Activated CD8-positive, alpha-beta T cell treated with anti-CD3 and anti-CD28 coated beads for 36 hours (primary cell): ENCODE measurements around the gene LRRC34. TPM values are rescaled to one million over a fixed set of nuclear protein-coding genes. Genes with fewer than 3 reads are reported as not detected.

ENCODE experiments used
- ATAC-seq: fragments of 200-7000 bp; cut with Tn5 transposase; one replicate; pipeline ENCODE4 v1.10.0; 2021; ENCODE audit warnings: mild to moderate bottlenecking, moderate library complexity
- CTCF ChIA-PET: fragments of 350-600 bp; sonication (Branson Sonifier 250); formaldehyde crosslinking; loops from one replicate; lab custom pipeline; 2021; ENCODE audit warnings: antibody characterized with exemption; lab: Charles Lee
- POLR2A ChIA-PET: fragments of 350-600 bp; sonication (Branson Sonifier 250); formaldehyde crosslinking; loops from one replicate; lab custom pipeline; 2021; ENCODE audit warnings: antibody characterized with exemption; lab: Charles Lee
- DNase-seq: peaks from one replicate; pipeline ENCODE4 v3.0.0-alpha.2; 2020
- H3K27ac Mint-ChIP-seq: one replicate; pipeline ENCODE4 v1.8.0; 2021; ENCODE audit warnings: mild to moderate bottlenecking, mixed read lengths
- H3K27me3 Mint-ChIP-seq: one replicate; pipeline ENCODE4 v1.8.0; 2021; ENCODE audit warnings: mixed read lengths
- H3K36me3 Mint-ChIP-seq: one replicate; pipeline ENCODE4 v1.8.0; 2021; ENCODE audit warnings: low read depth, mixed read lengths
- H3K4me1 Mint-ChIP-seq: one replicate; pipeline ENCODE4 v1.8.0; 2021; ENCODE audit warnings: low read depth, mixed read lengths
- H3K4me3 Mint-ChIP-seq: one replicate; pipeline ENCODE4 v1.8.0; 2021; ENCODE audit warnings: mild to moderate bottlenecking, moderate library complexity, mixed read lengths
- H3K9me3 Mint-ChIP-seq: one replicate; pipeline ENCODE4 v1.8.0; 2021; ENCODE audit warnings: mixed read lengths
- intact Hi-C: fragments of 100-400 bp; cut with micrococcal nuclease; formaldehyde crosslinking; loops from one replicate; pipeline ENCODE4 v1.10.0; 2022
- total RNA-seq, 2 experiments: library from RNA; stranded (reverse); gene quantifications; one replicate each; pipeline ENCODE4 v1.2.3, GENCODE V29; 2021
- TF ChIP-seq, protein P1 (sequence below): fragments of 200-600 bp; IDR thresholded peaks from one replicate; pipeline ENCODE4 v1.8.0; 2022; ENCODE audit warnings: antibody characterized with exemption, mild to moderate bottlenecking

Gene LRRC34
- total RNA-seq, 2 experiments from 2014 or later = 6.6 to 6.8 TPM

- CTCF ChIA-PET = interaction anchor here (0.6 to 3.3 kb wide), 6 partner anchors 9 to 898 kb away, joined by 3 to 20 read pairs (median 5); partner anchors contain the start of genes LRRC34 and LRRIQ4
- Mint-ChIP-seq H3K4me3 (peak overlapping the region; percentile 94), H3K9me3 (no peaks in the 10 kb centered on the region), H3K36me3 (peaks cover 34% of the 10 kb centered on the region), H3K27ac (peak overlapping the region; percentile 99), H3K4me1 (peaks cover 27% of the 10 kb centered on the region), H3K27me3 (no peaks in the 10 kb centered on the region)
- POLR2A ChIA-PET = interaction anchor here (1.0 to 3.3 kb wide), 10 partner anchors 9 to 409 kb away, joined by 3 to 34 read pairs (median 5); partner anchors contain the start of genes LRRC34, LRRIQ4, PHC3 and SEC62
- ATAC-seq (peak; percentile 27), DNase-seq (no peak)
- TF ChIP-seq, protein P1, sequence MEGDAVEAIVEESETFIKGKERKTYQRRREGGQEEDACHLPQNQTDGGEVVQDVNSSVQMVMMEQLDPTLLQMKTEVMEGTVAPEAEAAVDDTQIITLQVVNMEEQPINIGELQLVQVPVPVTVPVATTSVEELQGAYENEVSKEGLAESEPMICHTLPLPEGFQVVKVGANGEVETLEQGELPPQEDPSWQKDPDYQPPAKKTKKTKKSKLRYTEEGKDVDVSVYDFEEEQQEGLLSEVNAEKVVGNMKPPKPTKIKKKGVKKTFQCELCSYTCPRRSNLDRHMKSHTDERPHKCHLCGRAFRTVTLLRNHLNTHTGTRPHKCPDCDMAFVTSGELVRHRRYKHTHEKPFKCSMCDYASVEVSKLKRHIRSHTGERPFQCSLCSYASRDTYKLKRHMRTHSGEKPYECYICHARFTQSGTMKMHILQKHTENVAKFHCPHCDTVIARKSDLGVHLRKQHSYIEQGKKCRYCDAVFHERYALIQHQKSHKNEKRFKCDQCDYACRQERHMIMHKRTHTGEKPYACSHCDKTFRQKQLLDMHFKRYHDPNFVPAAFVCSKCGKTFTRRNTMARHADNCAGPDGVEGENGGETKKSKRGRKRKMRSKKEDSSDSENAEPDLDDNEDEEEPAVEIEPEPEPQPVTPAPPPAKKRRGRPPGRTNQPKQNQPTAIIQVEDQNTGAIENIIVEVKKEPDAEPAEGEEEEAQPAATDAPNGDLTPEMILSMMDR = no peak
- intact Hi-C loops = loop anchor here (1.0 to 2.0 kb wide), 2 partner anchors 9 to 40 kb away; partner anchors contain the start of genes LRRC34 and LRRIQ4
These were observed 40.3 kb downstream of the LRRC34 start for GRCh38 chr3:169772305-169772896.

DNA sequence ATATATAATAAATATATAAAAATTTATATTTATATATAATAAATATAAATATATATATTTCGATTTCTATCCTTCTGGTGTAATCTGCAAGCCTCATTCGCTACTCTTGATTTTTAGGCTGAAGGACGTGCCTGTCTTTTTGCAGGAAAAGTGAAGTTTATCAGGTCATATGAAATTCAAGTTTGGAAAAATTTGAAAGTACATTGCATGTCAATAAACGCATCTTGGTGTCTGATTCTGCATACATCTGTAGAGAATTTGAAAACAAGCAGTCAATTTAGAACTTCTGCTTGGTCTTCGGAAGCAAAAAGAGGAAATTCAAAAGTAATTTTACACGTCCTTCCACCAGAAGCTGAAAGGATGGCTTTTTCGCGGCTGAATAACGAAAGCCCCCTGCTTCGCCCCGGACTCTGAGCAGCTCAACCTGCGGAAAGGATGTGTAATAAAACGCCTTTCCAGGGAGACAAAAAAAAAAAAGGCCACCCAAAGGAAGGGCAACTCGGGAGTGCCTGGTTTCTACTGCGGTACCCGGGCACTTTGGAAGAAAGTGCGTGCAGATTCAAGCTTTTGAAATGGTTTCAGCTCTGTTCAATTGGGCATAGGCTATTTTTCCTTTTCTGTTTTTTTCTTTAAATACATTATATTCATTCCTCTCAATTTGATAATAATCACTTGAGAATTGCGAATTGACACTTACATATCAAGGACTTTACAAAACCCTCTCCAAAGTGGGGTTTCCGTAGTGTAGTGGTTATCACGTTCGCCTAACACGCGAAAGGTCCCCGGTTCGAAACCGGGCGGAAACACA lies 41.0 kb downstream of the LRRC34 start:
- H3K27ac Mint-ChIP-seq = peak overlapping the region; percentile 99
- DNase-seq (peak; percentile 70), ATAC-seq (peak; percentile 13)
- H3K9me3 Mint-ChIP-seq = no peaks in the 10 kb centered on the region
- TF ChIP-seq, protein P1 = no peak
- ChIA-PET CTCF (interaction anchor here (2.3 to 3.3 kb wide), 3 partner anchors 8 to 40 kb away, joined by 7 to 20 read pairs (median 17); partner anchors contain the start of genes LRRC34 and LRRIQ4), POLR2A (interaction anchor here (1.3 to 3.3 kb wide), 6 partner anchors 8 to 410 kb away, joined by 5 to 34 read pairs (median 14); partner anchors contain the start of genes LRRC34, LRRIQ4, PHC3 and SEC62)
- H3K36me3 Mint-ChIP-seq = peaks cover 28% of the 10 kb centered on the region
- peak overlapping the region; percentile 94 for H3K4me3 Mint-ChIP-seq
- intact Hi-C loops = loop anchor here (1.0 to 2.0 kb wide), 2 partner anchors 8 to 41 kb away; partner anchors contain the start of genes LRRC34 and LRRIQ4
- no peaks in the 10 kb centered on the region for H3K27me3 Mint-ChIP-seq
- H3K4me1 Mint-ChIP-seq = peaks cover 23% of the 10 kb centered on the region

DNA sequence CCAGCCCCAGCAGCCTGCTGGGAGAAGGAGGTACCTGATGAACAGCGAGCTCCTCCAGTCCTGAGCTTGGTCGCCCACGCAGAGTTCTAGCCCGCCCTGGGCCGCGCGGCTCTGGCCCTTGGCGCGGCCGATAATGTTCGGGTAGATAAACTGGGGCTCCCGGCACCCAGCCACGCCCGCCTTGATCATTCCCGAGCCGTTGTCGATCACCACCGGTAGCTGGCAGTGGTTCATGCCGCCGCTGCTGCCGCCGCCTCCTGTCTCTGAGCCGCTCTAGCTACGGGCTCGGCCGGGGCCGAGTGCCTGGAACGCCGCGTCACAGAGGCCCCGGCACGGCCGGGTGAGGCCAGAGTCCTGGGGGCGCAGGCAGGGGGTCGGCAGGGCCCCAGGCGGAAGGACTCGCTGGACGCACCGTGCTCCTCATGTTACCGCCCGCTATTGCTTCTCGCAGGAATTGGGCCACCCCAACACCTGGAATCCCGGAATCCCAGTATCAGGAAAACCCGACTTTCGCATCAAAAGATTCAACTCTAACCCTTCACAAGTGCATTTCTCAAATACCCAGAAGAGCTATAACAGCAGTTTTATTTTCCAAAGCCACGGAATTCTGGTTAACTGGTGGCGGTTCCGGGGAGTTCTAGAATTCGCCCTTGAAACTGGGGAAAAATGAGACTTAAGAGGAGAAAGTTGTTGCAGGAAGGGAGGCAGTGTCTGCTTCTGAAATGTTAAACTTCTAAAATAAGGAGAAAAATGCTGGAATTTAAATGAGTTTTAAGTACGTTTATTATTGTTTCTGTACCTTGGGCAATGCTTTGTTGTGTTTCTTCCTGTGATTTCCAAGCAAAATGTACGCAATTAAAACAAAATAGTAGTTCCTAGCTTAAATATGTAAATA lies 43.2 kb downstream of the LRRC34 start, which contains the start of gene ACTRT3:
TSS of gene ACTRT3 (minus strand) at position 275 of the 895 bp plus-strand sequence. CDS start at position 234, 41 bp downstream.
- DNase-seq (peak; percentile 80), ATAC-seq (peak; percentile 23)
- H3K36me3 Mint-ChIP-seq = peaks cover 17% of the 10 kb centered on the region
- H3K4me3 Mint-ChIP-seq = peak within 1 kb of the TSS; percentile 80
- ChIA-PET CTCF (interaction anchor here (1.0 kb wide), 1 partner anchor 8 kb away, joined by 3 read pairs; no protein-coding TSS in a partner anchor), POLR2A (interaction anchor here (0.7 to 1.0 kb wide), 7 partner anchors 11 to 1097 kb away, joined by 3 to 4 read pairs (median 3); partner anchors contain the start of genes LRRC34, LRRIQ4, PHC3 and SEC62)
- TF ChIP-seq, protein P1 = no peak
- peak within 1 kb of the TSS; percentile 84 for H3K27ac Mint-ChIP-seq
- H3K9me3 Mint-ChIP-seq = no peaks in the 10 kb centered on the region
- H3K4me1 Mint-ChIP-seq = peaks cover 13% of the 10 kb centered on the region
- H3K27me3 Mint-ChIP-seq = no peaks in the 10 kb centered on the region
- intact Hi-C loops = no loop called here

GRCh38 chr3:169764882-169765612 lies 47.7 kb downstream of the LRRC34 start, which contains the start of gene TERC:
TSS of gene TERC (minus strand) at chr3:169765060.
- TF ChIP-seq, protein P1 = no peak
- peaks cover 9% of the 10 kb centered on the region for H3K36me3 Mint-ChIP-seq
- DNase-seq (peak; percentile 96), ATAC-seq (peak; percentile 86)
- ChIA-PET CTCF (interaction anchor here (2.5 kb wide), 1 partner anchor 97 kb away, joined by 9 read pairs; no protein-coding TSS in a partner anchor), POLR2A (interaction anchor here (1.0 to 3.1 kb wide), 10 partner anchors 8 to 492 kb away, joined by 3 to 34 read pairs (median 4); partner anchors contain the start of genes MYNN and SEC62)
- intact Hi-C loops = loop anchor here (5.0 kb wide), 1 partner anchor 202 kb away; the partner anchor contains the start of gene SEC62
- peaks cover 2% of the 10 kb centered on the region for H3K9me3 Mint-ChIP-seq
- H3K27ac Mint-ChIP-seq = peak within 1 kb of the TSS; percentile 99
- H3K4me3 Mint-ChIP-seq = peak within 1 kb of the TSS; percentile 96
- no peaks in the 10 kb centered on the region for H3K27me3 Mint-ChIP-seq
- peaks cover 20% of the 10 kb centered on the region for H3K4me1 Mint-ChIP-seq
